Measurements from ENCODE around the gene RTL5.
"Not testable (repeated sequence)": the region's sequence is repeated elsewhere in the genome, so short reads cannot be mapped to it uniquely, and the experiment has no call there.

RTL5 gene

GRCh38 chrX:72131317-72132294 is at the start of gene RTL5:
RTL5 (minus strand) TSS chrX:72131915.
- peak; percentile 71 for DNase-seq (ENCODE audit: low read depth)

- DNase-seq (ENCODE audit: low read depth), result no peak
Measured at GRCh38 chrX:72180539-72180938, 48.8 kb upstream of the RTL5 start.

GRCh38 chrX:72176981-72177380 is 45.3 kb upstream of the RTL5 start:
- DNase-seq (ENCODE audit: low read depth), result no peak

- DNase-seq (ENCODE audit: low read depth), result not testable (repeated sequence)
Measured at GRCh38 chrX:72176289-72176688, 44.6 kb upstream of the RTL5 start.

- no peak for DNase-seq (ENCODE audit: low read depth)
Measured at GRCh38 chrX:72169008-72169728, 37.5 kb upstream of the RTL5 start.

- no peak for DNase-seq (ENCODE audit: low read depth)
Measured at GRCh38 chrX:72165551-72165950, 33.8 kb upstream of the RTL5 start.

GRCh38 chrX:72159769-72160168 is 28.1 kb upstream of the RTL5 start:
- no peak for DNase-seq (ENCODE audit: low read depth)

- DNase-seq (ENCODE audit: low read depth), result no peak
Measured at GRCh38 chrX:72158773-72159172, 27.1 kb upstream of the RTL5 start.

GRCh38 chrX:72146527-72146926 is 14.8 kb upstream of the RTL5 start:
- DNase-seq (ENCODE audit: low read depth), result no peak

- DNase-seq (ENCODE audit: low read depth), result no peak
Measured at GRCh38 chrX:72145181-72145580, 13.5 kb upstream of the RTL5 start.

GRCh38 chrX:72143609-72143907 is 11.8 kb upstream of the RTL5 start:
- no peak for DNase-seq (ENCODE audit: low read depth)

GRCh38 chrX:72142794-72143608 is 11.3 kb upstream of the RTL5 start:
- no peak for DNase-seq (ENCODE audit: low read depth)

- DNase-seq (ENCODE audit: low read depth), result no peak
Measured at GRCh38 chrX:72142094-72142793, 10.5 kb upstream of the RTL5 start.

- DNase-seq (ENCODE audit: low read depth), result no peak
Measured at GRCh38 chrX:72141372-72142004, 9.8 kb upstream of the RTL5 start.

- no peak for DNase-seq (ENCODE audit: low read depth)
Measured at GRCh38 chrX:72139538-72139937, 7.8 kb upstream of the RTL5 start.

- no peak for DNase-seq (ENCODE audit: low read depth)
Measured at GRCh38 chrX:72137846-72138495, 6.3 kb upstream of the RTL5 start.

GRCh38 chrX:72133851-72134546 is 2.3 kb upstream of the RTL5 start:
- DNase-seq (ENCODE audit: low read depth), result no peak

- no peak for DNase-seq (ENCODE audit: low read depth)
Measured at GRCh38 chrX:72132456-72132855, 741 bp upstream of the RTL5 start.

- no peak for DNase-seq (ENCODE audit: low read depth)
Measured at GRCh38 chrX:72130762-72131250, 909 bp downstream of the RTL5 start.

GRCh38 chrX:72130156-72130761 is 1.5 kb downstream of the RTL5 start:
- no peak for DNase-seq (ENCODE audit: low read depth)

Measured in HS-27A (cell line).